NCI-H2171 treated with DMSO at 0.1 percent for 48 hours (cell line): ENCODE results near the gene ARL5C.

ENCODE experiments used
- DNase-seq: peaks from one replicate; lab custom pipeline; 2025; lab: John Stamatoyannopoulos, UW

The ARL5C gene

GRCh38 chr17:39167476-39167875, 1.5 kb upstream of the ARL5C start:
- peak; percentile 84 for DNase-seq

- peak; percentile 65 for DNase-seq
Measured at GRCh38 chr17:39166437-39167335, 725 bp upstream of the ARL5C start.

GRCh38 chr17:39165178-39165840, 652 bp downstream of the ARL5C start:
- no peak for DNase-seq

GRCh38 chr17:39164675-39165143, 1.3 kb downstream of the ARL5C start:
- DNase-seq: peak; percentile 77

- no peak for DNase-seq
Measured at GRCh38 chr17:39161962-39162361, 4.0 kb downstream of the ARL5C start.

GRCh38 chr17:39158623-39159022, 7.3 kb downstream of the ARL5C start:
- DNase-seq: no peak

GRCh38 chr17:39156491-39156890, 9.5 kb downstream of the ARL5C start:
- no peak for DNase-seq

- DNase-seq: no peak
Measured at GRCh38 chr17:39155654-39156053, 10.3 kb downstream of the ARL5C start.

GRCh38 chr17:39153599-39154051, 12.3 kb downstream of the ARL5C start:
- DNase-seq: peak; percentile 93

GRCh38 chr17:39151943-39152818, 13.8 kb downstream of the ARL5C start:
- peak; percentile 95 for DNase-seq

GRCh38 chr17:39151150-39151942, 14.6 kb downstream of the ARL5C start, which contains the start of gene PLXDC1:
TSS of gene PLXDC1 (minus strand) at chr17:39151637. CDS start at chr17:39151437, 200 bp downstream.
- no peak for DNase-seq

- DNase-seq: no peak
Measured at GRCh38 chr17:39150795-39151149, 15.2 kb downstream of the ARL5C start.

GRCh38 chr17:39150104-39150634, 15.8 kb downstream of the ARL5C start:
- no peak for DNase-seq

GRCh38 chr17:39147221-39148185, 18.5 kb downstream of the ARL5C start:
- DNase-seq: peak; percentile 20

GRCh38 chr17:39146273-39146672, 19.7 kb downstream of the ARL5C start:
- no peak for DNase-seq

GRCh38 chr17:39145143-39145542, 20.8 kb downstream of the ARL5C start:
- DNase-seq: no peak

- peak; percentile 75 for DNase-seq
Measured at GRCh38 chr17:39144416-39144840, 21.5 kb downstream of the ARL5C start.

- DNase-seq: no peak
Measured at GRCh38 chr17:39143552-39144093, 22.3 kb downstream of the ARL5C start.

GRCh38 chr17:39141915-39142664, 23.9 kb downstream of the ARL5C start:
- DNase-seq: no peak
